Suprapubic skin (tissue), 4 donors: ENCODE measurements around the gene SPP1. TPM values are rescaled to one million over a fixed set of nuclear protein-coding genes. Genes with fewer than 3 reads are reported as not detected.
"Not testable (repeated sequence)": the region's sequence is repeated elsewhere in the genome, so short reads cannot be mapped to it uniquely, and the experiment has no call there.

Experiments used
- DNase-seq, 2 donors: peaks; one replicate each; pipeline ENCODE4 v3.0.0-alpha.2; 2019; ENCODE audit warnings: low spot score in 2 of 2
- H3K27ac ChIP-seq: fragments of 200-600 bp; sonication (generic); one replicate; pipeline ENCODE4 v1.5.1; 2019
- H3K27me3 ChIP-seq: fragments of 200-600 bp; sonication (generic); one replicate; pipeline ENCODE4 v1.5.1; 2019
- H3K36me3 ChIP-seq: fragments of 200-600 bp; sonication (generic); one replicate; pipeline ENCODE4 v1.5.1; 2019
- H3K4me1 ChIP-seq: fragments of 200-600 bp; sonication (generic); one replicate; pipeline ENCODE4 v1.5.1; 2019
- H3K4me3 ChIP-seq: fragments of 200-600 bp; sonication (generic); one replicate; pipeline ENCODE4 v1.5.1; 2019; ENCODE audit warnings: mild to moderate bottlenecking
- H3K9me3 ChIP-seq: fragments of 200-600 bp; sonication (generic); one replicate; pipeline ENCODE4 v1.5.1; 2019
- CTCF ChIP-seq, 2 donors: fragments of 200-600 bp in 1 of 2; fragments of 450-650 bp in 1 of 2; sonication (generic) in 1 of 2; IDR thresholded peaks; one replicate each; pipeline ENCODE4 v1.5.1; 2016 to 2019; ENCODE audit warnings: antibody characterized with exemption in 2 of 2, mild to moderate bottlenecking in 1 of 2, moderate library complexity in 1 of 2
- EP300 ChIP-seq: sonication (generic); formaldehyde crosslinking; IDR thresholded peaks from one replicate; pipeline ENCODE4 v1.6.1; 2017; ENCODE audit warnings: antibody characterized with exemption
- POLR2A ChIP-seq, 2 donors: fragments of 450-650 bp; IDR thresholded peaks; one replicate each; pipeline ENCODE4 v1.6.1; 2017; ENCODE audit warnings: antibody characterized with exemption in 2 of 2, mild to moderate bottlenecking in 2 of 2, moderate library complexity in 2 of 2
- POLR2AphosphoS5 ChIP-seq, 3 donors: sonication (generic); formaldehyde crosslinking; IDR thresholded peaks; one replicate each; pipeline ENCODE4 v1.6.1; 2017; ENCODE audit warnings: antibody characterized with exemption in 3 of 3
- WGBS: methylation state at CpG from one replicate; pipeline ENCODE4 v1.1.5; 2018; 5-methylcytosine and 5-hydroxymethylcytosine counted together
- total RNA-seq, 4 donors: library from RNA; depleted of rRNA; stranded (reverse); fragments of >200 nt; gene quantifications; one replicate each; pipeline ENCODE4 v1.1.0, GENCODE V29; 2016

SPP1 gene
- total RNA-seq, 4 donors from 2014 or later, result 2.0 to 11.3 (median 2.9) TPM; not detected in 1

DNA sequence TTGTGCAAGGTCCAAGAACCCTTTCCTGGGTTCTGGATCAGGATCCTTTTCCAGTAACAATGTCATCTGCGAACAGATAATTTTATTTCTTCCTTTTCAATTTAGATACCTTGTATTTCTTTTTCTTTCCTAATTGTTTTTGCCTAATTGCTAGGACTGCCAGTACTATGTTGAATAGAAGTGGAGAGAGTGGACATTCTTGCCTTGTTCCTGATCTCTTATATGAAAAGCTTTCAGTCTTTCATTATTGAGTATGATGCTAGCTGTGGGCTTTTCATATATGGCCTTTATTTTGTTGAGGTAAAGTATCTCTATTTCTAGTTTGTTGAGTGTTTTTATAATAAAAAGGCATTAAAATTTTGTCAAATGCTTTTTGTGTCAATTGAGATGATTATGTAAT, 42.2 kb upstream of the SPP1 start:
- Histone ChIP-seq H3K4me1 (no peaks in the 10 kb centered on the region), H3K27me3 (no peaks in the 10 kb centered on the region), H3K4me3 (no peak overlapping the region), H3K9me3 (peaks cover 9% of the 10 kb centered on the region), H3K27ac (no peak overlapping the region), H3K36me3 (no peaks in the 10 kb centered on the region)
- TF ChIP-seq EP300 (no peak), POLR2AphosphoS5 (IDR thresholded peaks at IDR 0.05) (no peak), CTCF (IDR thresholded peaks at IDR 0.05) (no peak), POLR2A (IDR thresholded peaks at IDR 0.05) (no peak)
- WGBS, result 94% methylated on average over 1 of the region's 1 CpG
- DNase-seq, result no peak

DNA sequence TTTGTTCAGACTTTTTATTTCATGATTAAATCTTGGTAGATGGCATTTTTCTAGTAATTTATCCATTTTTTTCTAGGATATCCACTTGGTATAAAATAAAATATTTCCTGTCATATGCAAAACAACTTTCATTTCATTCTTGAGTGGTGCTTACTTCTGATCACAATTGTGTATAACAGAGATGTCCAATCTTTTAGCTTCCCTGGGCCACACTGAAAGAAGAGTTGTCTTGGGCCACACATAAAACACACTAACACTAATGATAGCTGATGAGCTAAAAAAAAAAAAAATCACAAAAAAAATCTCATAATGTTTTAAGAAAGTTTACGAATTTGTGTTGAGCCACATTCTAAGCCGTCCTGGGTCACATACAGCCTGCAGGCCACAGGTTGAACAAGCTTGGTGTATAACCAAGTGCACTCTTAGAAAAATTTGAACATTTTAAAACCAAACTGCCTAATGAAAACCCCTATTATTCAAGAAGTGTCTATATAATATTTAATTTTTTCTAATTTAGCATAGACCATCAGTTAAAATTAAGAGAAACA, 41.3 kb upstream of the SPP1 start:
- no peak for TF ChIP-seq POLR2AphosphoS5 (IDR thresholded peaks at IDR 0.05)
- TF ChIP-seq EP300, result no peak
- TF ChIP-seq POLR2A (IDR thresholded peaks at IDR 0.05), result no peak
- TF ChIP-seq CTCF (IDR thresholded peaks at IDR 0.05), result no peak
- H3K9me3 ChIP-seq, result peaks cover 9% of the 10 kb centered on the region
- H3K27me3 ChIP-seq, result no peaks in the 10 kb centered on the region
- H3K27ac ChIP-seq, result no peak overlapping the region
- H3K4me1 ChIP-seq, result no peaks in the 10 kb centered on the region
- H3K4me3 ChIP-seq, result no peak overlapping the region
- DNase-seq, result no peak
- 93% methylated on average over 2 of the region's 2 CpGs for WGBS
- no peaks in the 10 kb centered on the region for H3K36me3 ChIP-seq

GRCh38 chr4:87934973-87935372, 40.5 kb upstream of the SPP1 start:
- Histone ChIP-seq H3K27me3 (no peaks in the 10 kb centered on the region), H3K36me3 (no peaks in the 10 kb centered on the region), H3K9me3 (peaks cover 9% of the 10 kb centered on the region), H3K27ac (no peak overlapping the region), H3K4me3 (no peak overlapping the region), H3K4me1 (no peaks in the 10 kb centered on the region)
- DNase-seq, result no peak
- TF ChIP-seq CTCF (IDR thresholded peaks at IDR 0.05), result no peak
- TF ChIP-seq POLR2AphosphoS5 (IDR thresholded peaks at IDR 0.05), result no peak
- no peak for TF ChIP-seq EP300
- no peak for TF ChIP-seq POLR2A (IDR thresholded peaks at IDR 0.05)
- 63% methylated on average over 2 of the region's 2 CpGs for WGBS

GRCh38 chr4:87935954-87936353, 39.6 kb upstream of the SPP1 start:
- H3K27me3 ChIP-seq, H3K36me3 ChIP-seq, H3K4me1 ChIP-seq, H3K4me3 ChIP-seq, H3K9me3 ChIP-seq, H3K27ac ChIP-seq, DNase-seq: not testable (repeated sequence)
- 88% methylated on average over 9 of the region's 9 CpGs for WGBS

- Histone ChIP-seq H3K4me3 (no peak overlapping the region), H3K4me1 (no peaks in the 10 kb centered on the region), H3K9me3 (peaks cover 2% of the 10 kb centered on the region), H3K27ac (no peak overlapping the region), H3K27me3 (no peaks in the 10 kb centered on the region), H3K36me3 (no peaks in the 10 kb centered on the region)
- no peak for TF ChIP-seq CTCF (IDR thresholded peaks at IDR 0.05)
- no peak for TF ChIP-seq POLR2AphosphoS5 (IDR thresholded peaks at IDR 0.05)
- no peak for TF ChIP-seq EP300
- TF ChIP-seq POLR2A (IDR thresholded peaks at IDR 0.05), result no peak
- WGBS, result 50% methylated on average over 1 of the region's 1 CpG
- DNase-seq, result no peak
These were observed 38.0 kb upstream of the SPP1 start for GRCh38 chr4:87937523-87937922.

- Histone ChIP-seq H3K36me3 (no peaks in the 10 kb centered on the region), H3K4me3 (no peak overlapping the region), H3K27ac (no peak overlapping the region), H3K9me3 (no peaks in the 10 kb centered on the region), H3K27me3 (no peaks in the 10 kb centered on the region), H3K4me1 (no peaks in the 10 kb centered on the region)
- DNase-seq, result no peak
- TF ChIP-seq CTCF (IDR thresholded peaks at IDR 0.05), result no peak
- TF ChIP-seq EP300, result no peak
- no peak for TF ChIP-seq POLR2AphosphoS5 (IDR thresholded peaks at IDR 0.05)
These were observed 36.8 kb upstream of the SPP1 start for GRCh38 chr4:87938746-87939145.
